ENCODE data around the gene ATP5PO.
A peak's percentile ranks its signal among the peaks of the same experiment; 100 is the strongest.

ATP5PO gene, protein sequence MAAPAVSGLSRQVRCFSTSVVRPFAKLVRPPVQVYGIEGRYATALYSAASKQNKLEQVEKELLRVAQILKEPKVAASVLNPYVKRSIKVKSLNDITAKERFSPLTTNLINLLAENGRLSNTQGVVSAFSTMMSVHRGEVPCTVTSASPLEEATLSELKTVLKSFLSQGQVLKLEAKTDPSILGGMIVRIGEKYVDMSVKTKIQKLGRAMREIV

DNA sequence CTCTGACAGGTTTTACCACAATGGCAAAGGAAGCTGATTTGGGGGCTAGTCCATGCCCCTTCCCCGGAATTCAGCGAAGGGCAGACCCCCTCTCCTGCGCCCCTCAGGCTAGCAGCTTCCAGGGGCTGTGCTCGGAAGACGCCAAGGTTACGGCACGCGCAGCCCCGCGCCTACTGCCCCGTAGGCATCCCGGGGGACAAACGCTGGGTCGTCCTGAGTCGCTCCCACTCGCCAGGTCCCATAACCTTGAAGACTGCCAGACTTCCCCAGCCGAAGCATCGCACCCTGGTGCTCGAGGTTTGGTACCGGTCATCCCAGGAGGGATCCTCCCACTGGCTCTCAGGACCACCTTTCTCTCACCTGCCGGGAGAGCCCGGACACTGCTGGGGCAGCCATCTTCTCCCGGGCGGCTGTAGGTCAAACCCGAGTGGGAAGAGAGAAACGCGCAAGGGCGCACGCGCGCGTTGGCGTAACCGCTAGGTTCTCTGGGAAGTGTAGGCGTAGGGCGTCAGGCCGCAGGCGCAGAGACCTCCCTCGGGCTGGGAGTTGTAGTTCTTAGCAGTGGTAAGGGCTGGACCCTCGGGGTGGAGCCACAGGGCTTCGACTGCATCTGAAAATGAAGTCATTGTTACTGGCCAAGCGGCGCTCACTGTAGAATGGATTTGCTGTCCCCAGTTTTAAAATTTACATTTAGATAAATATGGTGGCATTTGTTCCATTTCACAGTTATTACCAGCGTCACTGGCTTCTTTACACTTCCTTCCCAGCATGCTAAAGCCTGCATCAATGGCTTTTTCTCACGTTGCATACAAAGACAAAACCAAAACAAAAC lies at the start of gene ATP5PO:
Gene ATP5PO, minus strand, starts transcription at position 437 of the 832 bp plus-strand sequence. Its CDS starts 41 bp downstream, at position 396.
- Histone ChIP-seq H3K36me3 (ENCODE audit: insufficient read depth, low read length) (peaks cover 6% of the 10 kb centered on the region), H3K4me1 (ENCODE audit: insufficient read depth, low read length) (no peaks in the 10 kb centered on the region), H3K9me3 (ENCODE audit: control insufficient read depth, insufficient read depth, low read length) (no peaks in the 10 kb centered on the region), H3K9ac (ENCODE audit: low read depth, low read length) (peak within 1 kb of the TSS; percentile 71)

DNA sequence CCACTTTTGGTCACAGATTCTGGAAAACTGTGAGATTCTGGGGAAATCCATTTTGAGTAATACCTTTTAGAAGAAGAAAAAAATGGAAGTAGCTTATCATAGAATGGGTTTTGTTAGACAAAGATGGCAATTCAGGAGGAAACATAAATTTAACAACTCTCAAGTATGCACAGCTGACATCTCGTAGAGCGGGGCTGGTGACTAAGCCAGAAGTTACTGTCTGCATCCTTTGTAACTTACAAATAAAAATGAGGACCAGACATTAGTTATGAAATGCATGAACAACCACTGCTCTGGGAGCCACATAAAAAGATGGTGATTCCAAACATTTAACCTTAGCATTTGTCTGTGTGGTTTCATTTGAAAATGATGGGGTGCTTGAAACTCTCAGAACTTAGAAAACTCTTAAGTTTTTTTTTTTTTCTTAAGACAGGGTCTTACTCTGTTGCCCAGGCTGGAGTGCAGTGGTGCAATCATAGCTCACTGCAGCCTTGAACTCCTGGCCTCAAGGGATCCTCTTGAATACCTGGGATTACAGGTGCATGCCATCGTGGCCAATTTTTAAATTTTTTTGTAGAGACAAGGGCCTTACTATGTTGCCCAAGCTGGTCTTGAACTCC lies 49.2 kb upstream of the ATP5PO start:
- no peak overlapping the region for H3K9ac ChIP-seq (ENCODE audit: low read depth, low read length)
- H3K9me3 ChIP-seq (ENCODE audit: control insufficient read depth, insufficient read depth, low read length), result peaks cover 3% of the 10 kb centered on the region; the same call in 1 of the 2 replicates
- peaks cover 5% of the 10 kb centered on the region; the same call in 1 of the 2 replicates for H3K4me1 ChIP-seq (ENCODE audit: insufficient read depth, low read length)
- H3K36me3 ChIP-seq (ENCODE audit: insufficient read depth, low read length), result no peaks in the 10 kb centered on the region

- Histone ChIP-seq H3K9me3 (ENCODE audit: control insufficient read depth, insufficient read depth, low read length) (peaks cover 5% of the 10 kb centered on the region; the same call in 1 of the 2 replicates), H3K4me1 (ENCODE audit: insufficient read depth, low read length) (peaks cover 5% of the 10 kb centered on the region; the same call in 1 of the 2 replicates), H3K9ac (ENCODE audit: low read depth, low read length) (no peak overlapping the region), H3K36me3 (ENCODE audit: insufficient read depth, low read length) (no peaks in the 10 kb centered on the region)
Observed at GRCh38 chr21:33963848-33964555, 48.4 kb upstream of the ATP5PO start.

- Histone ChIP-seq H3K9me3 (ENCODE audit: control insufficient read depth, insufficient read depth, low read length) (peaks cover 6% of the 10 kb centered on the region; the same call in 1 of the 2 replicates), H3K4me1 (ENCODE audit: insufficient read depth, low read length) (no peaks in the 10 kb centered on the region), H3K36me3 (ENCODE audit: insufficient read depth, low read length) (no peaks in the 10 kb centered on the region), H3K9ac (ENCODE audit: low read depth, low read length) (no peak overlapping the region)
Observed at GRCh38 chr21:33962290-33962689, 46.7 kb upstream of the ATP5PO start.

- Histone ChIP-seq H3K36me3 (ENCODE audit: insufficient read depth, low read length) (no peaks in the 10 kb centered on the region), H3K9me3 (ENCODE audit: control insufficient read depth, insufficient read depth, low read length) (peaks cover 6% of the 10 kb centered on the region; the same call in 1 of the 2 replicates), H3K9ac (ENCODE audit: low read depth, low read length) (no peak overlapping the region), H3K4me1 (ENCODE audit: insufficient read depth, low read length) (no peaks in the 10 kb centered on the region)
Observed at GRCh38 chr21:33961061-33961460, 45.5 kb upstream of the ATP5PO start.

GRCh38 chr21:33959680-33960079 lies 44.1 kb upstream of the ATP5PO start:
- H3K9ac ChIP-seq (ENCODE audit: low read depth, low read length), result no peak overlapping the region
- H3K36me3 ChIP-seq (ENCODE audit: insufficient read depth, low read length), result no peaks in the 10 kb centered on the region
- peaks cover 6% of the 10 kb centered on the region; the same call in 1 of the 2 replicates for H3K9me3 ChIP-seq (ENCODE audit: control insufficient read depth, insufficient read depth, low read length)
- no peaks in the 10 kb centered on the region for H3K4me1 ChIP-seq (ENCODE audit: insufficient read depth, low read length)

DNA sequence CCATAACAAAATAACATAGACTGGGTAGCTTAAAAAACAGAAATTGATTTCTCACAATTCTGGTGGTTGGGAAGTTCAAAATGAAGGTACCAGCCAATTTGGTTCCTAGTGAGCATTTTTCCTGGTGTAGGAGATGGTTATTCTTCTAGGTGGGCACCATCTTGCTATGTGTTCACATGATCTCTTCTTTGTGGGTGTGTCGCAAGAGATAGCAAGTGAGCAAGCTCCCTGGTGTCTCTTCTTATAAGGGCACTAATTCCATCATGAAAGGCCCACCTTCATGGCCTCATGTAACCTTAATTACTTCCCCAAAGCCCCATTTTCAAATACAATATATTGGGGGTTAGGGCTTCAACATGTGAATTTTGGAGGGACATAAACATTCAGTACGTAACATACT lies 38.8 kb upstream of the ATP5PO start:
- Histone ChIP-seq H3K4me1 (ENCODE audit: insufficient read depth, low read length) (peaks cover 2% of the 10 kb centered on the region; the same call in 1 of the 2 replicates), H3K36me3 (ENCODE audit: insufficient read depth, low read length) (no peaks in the 10 kb centered on the region), H3K9ac (ENCODE audit: low read depth, low read length) (no peak overlapping the region), H3K9me3 (ENCODE audit: control insufficient read depth, insufficient read depth, low read length) (0 out of 2 replicates have a peak, but pooled peaks cover 4% of the 10 kb centered on the region)

DNA sequence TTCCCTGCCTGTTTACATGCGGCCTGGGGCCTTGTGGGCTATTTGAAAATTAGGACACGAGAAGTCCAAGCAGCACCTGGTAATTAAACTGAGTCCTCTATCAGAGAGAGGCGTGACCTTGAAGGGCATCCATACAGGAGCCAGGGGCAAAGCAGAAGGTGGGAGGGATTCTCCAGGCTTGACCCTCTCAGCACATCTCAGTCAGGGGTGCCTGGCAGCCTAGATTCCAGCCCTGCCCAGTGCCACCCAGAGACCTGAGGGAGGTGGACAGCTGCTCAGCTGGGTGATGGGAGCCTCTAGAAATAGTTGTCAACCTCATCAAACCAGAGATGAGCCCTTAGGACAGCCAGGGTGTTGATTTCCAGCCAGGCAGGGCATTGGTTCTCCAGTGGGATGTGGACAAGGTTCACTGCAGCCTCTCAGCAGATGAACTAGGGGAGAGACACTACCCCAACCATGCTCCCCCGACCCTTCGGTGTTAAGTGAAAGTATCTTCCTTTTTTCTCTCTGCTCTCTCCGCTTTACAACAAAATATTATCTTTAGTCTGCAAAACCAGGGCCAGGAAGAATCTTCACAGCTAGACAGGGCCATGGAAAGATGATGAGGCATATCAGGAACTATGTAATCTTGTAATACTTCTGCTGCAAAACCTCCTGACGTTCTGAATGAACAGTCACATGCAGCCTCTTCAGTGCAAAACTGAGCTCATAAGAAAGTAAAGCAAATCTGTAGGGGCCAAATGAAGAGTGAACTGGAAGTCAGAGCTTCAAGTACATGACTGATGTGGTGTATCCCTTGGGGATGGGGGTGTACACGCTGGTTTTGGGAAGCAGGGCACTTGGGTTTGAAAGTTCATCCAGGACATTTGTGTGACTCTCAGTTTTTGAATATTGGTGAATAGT lies 35.9 kb upstream of the ATP5PO start:
- H3K9ac ChIP-seq (ENCODE audit: low read depth, low read length), result no peak overlapping the region
- peaks cover 23% of the 10 kb centered on the region for H3K4me1 ChIP-seq (ENCODE audit: insufficient read depth, low read length)
- no peaks in the 10 kb centered on the region for H3K9me3 ChIP-seq (ENCODE audit: control insufficient read depth, insufficient read depth, low read length)
- no peaks in the 10 kb centered on the region for H3K36me3 ChIP-seq (ENCODE audit: insufficient read depth, low read length)

DNA sequence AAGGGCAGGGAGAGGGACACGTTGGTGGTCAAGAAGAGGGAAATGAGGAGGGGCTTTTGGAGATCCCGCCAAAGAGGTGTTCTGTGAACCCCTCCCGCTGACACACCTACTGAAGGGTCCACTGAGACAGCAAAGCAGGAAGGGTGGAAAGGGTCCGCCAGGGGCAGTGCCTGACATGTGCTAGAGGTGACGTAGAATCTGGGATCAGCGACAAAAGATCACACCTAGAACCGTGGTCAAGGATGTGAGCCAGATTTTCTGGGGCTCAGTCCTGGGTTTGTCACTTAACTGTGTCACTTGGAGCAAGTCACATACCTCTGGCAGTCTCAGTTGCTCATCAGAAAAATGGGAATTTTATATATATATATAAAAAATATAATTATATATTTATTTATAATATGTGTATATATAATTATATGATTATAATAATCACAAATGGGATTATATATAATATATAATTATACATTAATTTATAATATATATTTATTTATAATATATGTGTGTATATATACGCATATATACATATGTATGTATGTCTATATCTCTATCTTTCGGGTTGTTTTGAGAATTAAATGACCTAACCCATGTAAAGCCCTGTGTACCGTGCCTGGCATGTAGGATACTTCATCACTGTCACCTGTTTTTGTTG lies 35.0 kb upstream of the ATP5PO start:
- Histone ChIP-seq H3K9me3 (ENCODE audit: control insufficient read depth, insufficient read depth, low read length) (no peaks in the 10 kb centered on the region), H3K9ac (ENCODE audit: low read depth, low read length) (no peak overlapping the region), H3K4me1 (ENCODE audit: insufficient read depth, low read length) (peaks cover 23% of the 10 kb centered on the region), H3K36me3 (ENCODE audit: insufficient read depth, low read length) (no peaks in the 10 kb centered on the region)

DNA sequence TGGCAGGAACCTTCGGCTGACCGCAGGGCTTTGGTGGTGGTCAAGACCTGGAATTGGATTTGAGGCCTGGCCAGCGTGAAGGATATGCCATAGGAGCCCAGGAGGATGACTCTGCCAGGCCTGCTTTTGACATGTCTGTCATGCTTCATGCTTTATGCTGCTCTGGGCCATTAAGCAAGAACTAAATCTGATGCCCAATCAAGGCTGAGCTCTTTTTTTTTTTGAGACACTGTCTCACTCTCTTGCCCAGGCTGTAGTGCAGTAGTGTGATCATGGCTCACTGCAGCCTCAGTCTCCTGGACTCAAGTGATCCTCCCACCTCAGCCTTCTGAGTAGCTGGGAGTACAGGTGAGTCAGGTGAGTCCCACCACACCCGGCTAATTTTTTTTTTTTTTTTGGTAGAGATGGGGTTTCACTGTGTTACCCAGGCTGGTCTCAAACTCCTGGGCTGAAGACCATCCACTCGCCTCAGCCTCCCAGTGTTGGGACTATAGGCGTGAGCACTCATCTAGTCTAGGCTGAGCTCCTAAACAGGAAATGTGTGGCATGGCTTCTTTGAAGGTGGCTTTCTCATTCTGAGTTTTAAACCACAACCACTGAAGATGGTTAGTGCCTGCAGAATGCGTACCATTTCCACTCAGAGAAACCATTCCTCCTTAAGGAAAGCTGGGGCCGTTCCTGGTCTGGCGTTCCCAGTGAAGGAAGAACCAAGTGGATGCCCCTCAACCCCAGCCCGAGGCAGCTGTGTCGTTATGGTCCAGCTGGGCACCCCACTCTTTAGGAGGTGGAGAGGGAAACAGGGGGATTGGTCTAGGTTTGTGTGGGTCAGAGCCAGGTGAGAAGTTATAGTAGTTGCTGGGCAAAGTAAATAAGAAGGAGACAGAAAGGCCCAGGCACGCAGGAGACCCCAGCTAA lies 34.2 kb upstream of the ATP5PO start:
- Histone ChIP-seq H3K4me1 (ENCODE audit: insufficient read depth, low read length) (peaks cover 23% of the 10 kb centered on the region), H3K9ac (ENCODE audit: low read depth, low read length) (no peak overlapping the region)

GRCh38 chr21:33948951-33949444 lies 33.4 kb upstream of the ATP5PO start:
- H3K4me1 ChIP-seq (ENCODE audit: insufficient read depth, low read length), result peaks cover 23% of the 10 kb centered on the region
- no peaks in the 10 kb centered on the region for H3K9me3 ChIP-seq (ENCODE audit: control insufficient read depth, insufficient read depth, low read length)
- H3K9ac ChIP-seq (ENCODE audit: low read depth, low read length), result 0 out of 2 replicates have a peak overlapping the region, but pooled peaks have one; percentile 38

More for the DNA sequence above, 34.2 kb upstream of the ATP5PO start:
- Histone ChIP-seq H3K36me3 (ENCODE audit: insufficient read depth, low read length) (no peaks in the 10 kb centered on the region), H3K9me3 (ENCODE audit: control insufficient read depth, insufficient read depth, low read length) (no peaks in the 10 kb centered on the region)

More at GRCh38 chr21:33948951-33949444, 33.4 kb upstream of the ATP5PO start:
- H3K36me3 ChIP-seq (ENCODE audit: insufficient read depth, low read length), result no peaks in the 10 kb centered on the region
